ENCODE results near the gene NAA35. TPM values are rescaled to one million over a fixed set of nuclear protein-coding genes. Genes with fewer than 3 reads are reported as not detected.

The NAA35 gene
- total and polyA plus RNA-seq, 7 donors = 13.7 to 36.8 (median 25.0) TPM

DNA sequence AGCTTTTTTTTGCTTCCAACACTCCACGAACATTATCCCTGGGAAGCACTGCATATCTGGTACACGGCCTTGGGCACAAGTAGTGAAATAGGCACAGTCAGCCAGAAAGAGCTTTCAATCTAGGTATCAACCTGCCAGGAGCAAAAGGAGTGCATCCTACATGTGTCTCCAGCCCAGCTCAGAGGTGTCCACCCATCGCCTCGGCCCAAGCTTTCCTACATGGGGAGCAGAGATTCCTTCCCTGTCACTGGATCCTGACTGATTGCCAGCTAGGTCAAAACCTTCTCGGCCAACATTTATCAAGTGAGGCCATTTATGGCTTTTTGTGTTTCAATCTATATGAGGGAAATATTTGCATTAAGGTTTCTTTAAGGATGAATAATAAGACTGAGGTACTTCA is 102.6 kb downstream of the NAA35 start:
- Histone ChIP-seq H3K27me3 (ENCODE audit: insufficient read depth in 3 of 3, low read length in 2 of 3) (no peaks in the 10 kb centered on the region), H3K27ac (no peak overlapping the region), H3K4me1 (no peaks in the 10 kb centered on the region), H3K36me3 (ENCODE audit: insufficient read depth in 1 of 2, low read depth in 1 of 2) (no peaks in the 10 kb centered on the region), H3K4me3 (no peak overlapping the region), H3K9me3 (no peaks in the 10 kb centered on the region)
- ATAC-seq = no peak
- intact Hi-C loops (cut with DNase I) = no loop called here
- no peak for DNase-seq
- TF ChIP-seq, protein P1, sequence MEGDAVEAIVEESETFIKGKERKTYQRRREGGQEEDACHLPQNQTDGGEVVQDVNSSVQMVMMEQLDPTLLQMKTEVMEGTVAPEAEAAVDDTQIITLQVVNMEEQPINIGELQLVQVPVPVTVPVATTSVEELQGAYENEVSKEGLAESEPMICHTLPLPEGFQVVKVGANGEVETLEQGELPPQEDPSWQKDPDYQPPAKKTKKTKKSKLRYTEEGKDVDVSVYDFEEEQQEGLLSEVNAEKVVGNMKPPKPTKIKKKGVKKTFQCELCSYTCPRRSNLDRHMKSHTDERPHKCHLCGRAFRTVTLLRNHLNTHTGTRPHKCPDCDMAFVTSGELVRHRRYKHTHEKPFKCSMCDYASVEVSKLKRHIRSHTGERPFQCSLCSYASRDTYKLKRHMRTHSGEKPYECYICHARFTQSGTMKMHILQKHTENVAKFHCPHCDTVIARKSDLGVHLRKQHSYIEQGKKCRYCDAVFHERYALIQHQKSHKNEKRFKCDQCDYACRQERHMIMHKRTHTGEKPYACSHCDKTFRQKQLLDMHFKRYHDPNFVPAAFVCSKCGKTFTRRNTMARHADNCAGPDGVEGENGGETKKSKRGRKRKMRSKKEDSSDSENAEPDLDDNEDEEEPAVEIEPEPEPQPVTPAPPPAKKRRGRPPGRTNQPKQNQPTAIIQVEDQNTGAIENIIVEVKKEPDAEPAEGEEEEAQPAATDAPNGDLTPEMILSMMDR (IDR thresholded peaks at IDR 0.05) = no peak
- WGBS, 3 donors = 87 to 96% (median 90%) methylated on average over 5 of the region's 5 CpGs

- ATAC-seq = no peak
- no peaks in the 10 kb centered on the region for H3K4me1 ChIP-seq
- intact Hi-C loops (cut with DNase I) = no loop called here
- DNase-seq = no peak
- H3K27ac ChIP-seq = no peak overlapping the region
- no peaks in the 10 kb centered on the region for H3K27me3 ChIP-seq (ENCODE audit: insufficient read depth in 3 of 3, low read length in 2 of 3)
- H3K4me3 ChIP-seq = no peak overlapping the region
- H3K36me3 ChIP-seq (ENCODE audit: insufficient read depth in 1 of 2, low read depth in 1 of 2) = no peaks in the 10 kb centered on the region
- 83 to 90% (median 90%) methylated on average over 4 of the region's 4 CpGs for WGBS, 3 donors
- no peaks in the 10 kb centered on the region for H3K9me3 ChIP-seq
- TF ChIP-seq, protein P1 (IDR thresholded peaks at IDR 0.05) = no peak
Observed at GRCh38 chr9:86043999-86044398, 103.1 kb downstream of the NAA35 start.

GRCh38 chr9:86045654-86046053 is 104.7 kb downstream of the NAA35 start:
- Histone ChIP-seq H3K27ac (no peak overlapping the region), H3K4me1 (no peaks in the 10 kb centered on the region), H3K4me3 (no peak overlapping the region), H3K9me3 (no peaks in the 10 kb centered on the region), H3K36me3 (ENCODE audit: insufficient read depth in 1 of 2, low read depth in 1 of 2) (no peaks in the 10 kb centered on the region), H3K27me3 (ENCODE audit: insufficient read depth in 3 of 3, low read length in 2 of 3) (no peaks in the 10 kb centered on the region)
- intact Hi-C loops (cut with DNase I) = no loop called here
- DNase-seq = no peak
- ATAC-seq = no peak
- WGBS, 3 donors = 94 to 96% (median 95%) methylated on average over 6 of the region's 6 CpGs
- TF ChIP-seq, protein P1 (IDR thresholded peaks at IDR 0.05) = no peak

- H3K27ac ChIP-seq = no peak overlapping the region
- intact Hi-C loops (cut with DNase I) = no loop called here
- TF ChIP-seq, protein P1 (IDR thresholded peaks at IDR 0.05) = no peak
- no peaks in the 10 kb centered on the region for H3K27me3 ChIP-seq (ENCODE audit: insufficient read depth in 3 of 3, low read length in 2 of 3)
- H3K4me1 ChIP-seq = no peaks in the 10 kb centered on the region
- no peaks in the 10 kb centered on the region for H3K36me3 ChIP-seq (ENCODE audit: insufficient read depth in 1 of 2, low read depth in 1 of 2)
- no peak overlapping the region for H3K4me3 ChIP-seq
- no peaks in the 10 kb centered on the region for H3K9me3 ChIP-seq
- 81 to 87% (median 82%) methylated on average over 14 of the region's 14 CpGs for WGBS, 3 donors
- no peak for ATAC-seq
- no peak for DNase-seq
Observed at GRCh38 chr9:86046071-86046636, 105.2 kb downstream of the NAA35 start.

GRCh38 chr9:86046930-86047341 is 106.0 kb downstream of the NAA35 start:
- H3K4me3 ChIP-seq = no peak overlapping the region
- no peak overlapping the region for H3K27ac ChIP-seq
- TF ChIP-seq, protein P1 (IDR thresholded peaks at IDR 0.05) = no peak
- no peaks in the 10 kb centered on the region for H3K36me3 ChIP-seq (ENCODE audit: insufficient read depth in 1 of 2, low read depth in 1 of 2)
- H3K4me1 ChIP-seq = no peaks in the 10 kb centered on the region
- H3K27me3 ChIP-seq (ENCODE audit: insufficient read depth in 3 of 3, low read length in 2 of 3) = no peaks in the 10 kb centered on the region
- WGBS, 3 donors = 33 to 50% (median 50%) methylated on average over 8 of the region's 8 CpGs
- intact Hi-C loops (cut with DNase I) = no loop called here
- ATAC-seq (no peak), DNase-seq (no peak)
- H3K9me3 ChIP-seq = no peaks in the 10 kb centered on the region
